Liver (tissue), 3 donors: ENCODE results near the gene MXRA8.

Experiments
- EGR1 ChIP-seq, 2 donors: IDR thresholded peaks; 2 replicates each; pipeline ENCODE4 v1.6.1; 2016 to 2018; ENCODE audit warnings: antibody characterized with exemption in 2 of 2, low read depth in 2 of 2
- FOXA1 ChIP-seq: IDR thresholded peaks from 2 replicates; pipeline ENCODE4 v1.6.1; 2016; ENCODE audit warnings: antibody characterized with exemption
- GABPA ChIP-seq, 2 donors: IDR thresholded peaks in 1 of 2; conservative IDR thresholded peaks in 1 of 2; 2 replicates each; pipeline ENCODE4 v1.6.1; 2016; ENCODE audit warnings: antibody characterized with exemption in 2 of 2, mild to moderate bottlenecking in 1 of 2, moderate library complexity in 1 of 2
- HNF4G ChIP-seq: IDR thresholded peaks from 2 replicates; pipeline ENCODE4 v1.6.1; 2016; ENCODE audit warnings: antibody characterized with exemption
- JUND ChIP-seq, 2 donors: IDR thresholded peaks; 2 replicates each; pipeline ENCODE4 v1.6.1; 2016; ENCODE audit warnings: antibody characterized with exemption in 2 of 2
- RAD21 ChIP-seq, 2 donors: IDR thresholded peaks; 2 replicates each; pipeline ENCODE4 v1.6.1; 2016; ENCODE audit warnings: antibody characterized with exemption in 2 of 2, mild to moderate bottlenecking in 2 of 2
- SP1 ChIP-seq: IDR thresholded peaks from 2 replicates; pipeline ENCODE4 v1.6.1; 2018; ENCODE audit warnings: antibody characterized with exemption, mild to moderate bottlenecking
- TAF1 ChIP-seq: conservative IDR thresholded peaks from 2 replicates; pipeline ENCODE4 v1.6.1; 2016; ENCODE audit warnings: antibody characterized with exemption, mild to moderate bottlenecking
- YY1 ChIP-seq: IDR thresholded peaks from 2 replicates; pipeline ENCODE4 v1.6.1; 2016; ENCODE audit warnings: antibody characterized with exemption, mild to moderate bottlenecking
- TF ChIP-seq, protein P1 (sequence below): fragments of 150-350 bp; IDR thresholded peaks from 2 replicates; pipeline ENCODE4 v1.5.1; 2017; ENCODE audit warnings: improper control_type of control experiment, low read depth, low read length; ENCODE audit not compliant: missing input control
- TF ChIP-seq, protein P2 (sequence below): IDR thresholded peaks from 2 replicates; pipeline ENCODE4 v1.6.1; 2016; ENCODE audit warnings: antibody characterized with exemption, mild to moderate bottlenecking
- TF ChIP-seq, protein P3 (sequence below): IDR thresholded peaks from 2 replicates; pipeline ENCODE4 v1.6.1; 2016; ENCODE audit warnings: antibody characterized with exemption
- TF ChIP-seq, protein P4 (sequence below): IDR thresholded peaks from 2 replicates; pipeline ENCODE4 v1.6.1; 2016; ENCODE audit warnings: antibody characterized with exemption
- donor health status: healthy.
- donor health status: healthy.

DNA sequence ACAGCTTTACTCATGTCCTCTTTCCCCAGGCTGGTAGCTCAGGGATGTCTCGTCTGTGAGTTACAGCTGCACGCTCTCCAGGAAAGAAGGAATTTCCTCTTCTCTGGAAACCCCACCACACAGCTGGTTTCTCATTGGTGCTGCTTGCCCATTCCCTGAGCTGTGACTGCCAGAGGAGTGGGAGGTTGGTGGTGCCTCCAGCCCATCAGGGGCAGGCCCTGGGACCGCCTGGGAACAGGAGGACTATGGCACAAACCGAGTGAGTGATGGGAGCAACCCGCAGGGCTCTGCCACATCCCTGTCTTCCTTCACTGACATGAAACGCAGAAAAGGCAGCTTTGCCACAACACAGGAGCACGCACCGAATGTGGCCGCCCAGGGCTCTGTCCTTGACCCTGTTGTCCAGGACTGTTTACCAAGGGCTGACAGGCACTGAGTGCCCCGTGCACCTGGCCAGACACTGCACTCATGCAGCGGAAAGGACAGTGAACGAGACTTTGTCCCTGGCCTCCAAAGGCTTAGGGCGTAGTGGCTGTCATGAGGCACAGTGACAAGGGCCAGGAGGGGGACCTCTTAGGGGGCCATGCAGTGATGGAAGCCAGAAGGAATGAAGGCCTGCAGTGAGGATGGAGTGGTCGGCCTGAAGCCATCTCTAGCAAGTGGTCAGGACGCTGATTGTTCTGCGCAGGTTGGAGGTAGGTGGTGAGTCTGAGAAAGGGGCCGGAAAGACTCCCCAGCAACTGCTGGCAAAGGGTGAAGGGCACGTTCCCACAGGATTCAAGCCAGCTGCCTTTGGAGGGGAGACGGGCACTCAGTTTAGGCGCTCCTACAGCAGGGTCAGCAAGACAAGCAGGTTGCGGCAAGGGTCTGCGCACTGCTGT, 42.5 kb upstream of the MXRA8 start:
- TF ChIP-seq JUND (IDR thresholded peaks at IDR 0.05) (peak in 1 of 2 donors; percentile 61), TAF1 (peak; percentile 46), GABPA (IDR thresholded peaks at IDR 0.05 in 1 of 2, conservative IDR thresholded peaks at IDR 0.05 in 1 of 2) (peak in 1 of 2 donors; percentile 86), FOXA1 (peak; percentile 91), RAD21 (IDR thresholded peaks at IDR 0.05) (peak; percentile 48 to 49), YY1 (peak; percentile 79), HNF4G (peak; percentile 90), SP1 (peak; percentile 94), EGR1 (IDR thresholded peaks at IDR 0.05; ENCODE audit: low read depth in 2 of 2) (peak in 1 of 2 donors; percentile 69)
- TF ChIP-seq, protein P1, sequence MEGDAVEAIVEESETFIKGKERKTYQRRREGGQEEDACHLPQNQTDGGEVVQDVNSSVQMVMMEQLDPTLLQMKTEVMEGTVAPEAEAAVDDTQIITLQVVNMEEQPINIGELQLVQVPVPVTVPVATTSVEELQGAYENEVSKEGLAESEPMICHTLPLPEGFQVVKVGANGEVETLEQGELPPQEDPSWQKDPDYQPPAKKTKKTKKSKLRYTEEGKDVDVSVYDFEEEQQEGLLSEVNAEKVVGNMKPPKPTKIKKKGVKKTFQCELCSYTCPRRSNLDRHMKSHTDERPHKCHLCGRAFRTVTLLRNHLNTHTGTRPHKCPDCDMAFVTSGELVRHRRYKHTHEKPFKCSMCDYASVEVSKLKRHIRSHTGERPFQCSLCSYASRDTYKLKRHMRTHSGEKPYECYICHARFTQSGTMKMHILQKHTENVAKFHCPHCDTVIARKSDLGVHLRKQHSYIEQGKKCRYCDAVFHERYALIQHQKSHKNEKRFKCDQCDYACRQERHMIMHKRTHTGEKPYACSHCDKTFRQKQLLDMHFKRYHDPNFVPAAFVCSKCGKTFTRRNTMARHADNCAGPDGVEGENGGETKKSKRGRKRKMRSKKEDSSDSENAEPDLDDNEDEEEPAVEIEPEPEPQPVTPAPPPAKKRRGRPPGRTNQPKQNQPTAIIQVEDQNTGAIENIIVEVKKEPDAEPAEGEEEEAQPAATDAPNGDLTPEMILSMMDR = no peak
- TF ChIP-seq, protein P2, sequence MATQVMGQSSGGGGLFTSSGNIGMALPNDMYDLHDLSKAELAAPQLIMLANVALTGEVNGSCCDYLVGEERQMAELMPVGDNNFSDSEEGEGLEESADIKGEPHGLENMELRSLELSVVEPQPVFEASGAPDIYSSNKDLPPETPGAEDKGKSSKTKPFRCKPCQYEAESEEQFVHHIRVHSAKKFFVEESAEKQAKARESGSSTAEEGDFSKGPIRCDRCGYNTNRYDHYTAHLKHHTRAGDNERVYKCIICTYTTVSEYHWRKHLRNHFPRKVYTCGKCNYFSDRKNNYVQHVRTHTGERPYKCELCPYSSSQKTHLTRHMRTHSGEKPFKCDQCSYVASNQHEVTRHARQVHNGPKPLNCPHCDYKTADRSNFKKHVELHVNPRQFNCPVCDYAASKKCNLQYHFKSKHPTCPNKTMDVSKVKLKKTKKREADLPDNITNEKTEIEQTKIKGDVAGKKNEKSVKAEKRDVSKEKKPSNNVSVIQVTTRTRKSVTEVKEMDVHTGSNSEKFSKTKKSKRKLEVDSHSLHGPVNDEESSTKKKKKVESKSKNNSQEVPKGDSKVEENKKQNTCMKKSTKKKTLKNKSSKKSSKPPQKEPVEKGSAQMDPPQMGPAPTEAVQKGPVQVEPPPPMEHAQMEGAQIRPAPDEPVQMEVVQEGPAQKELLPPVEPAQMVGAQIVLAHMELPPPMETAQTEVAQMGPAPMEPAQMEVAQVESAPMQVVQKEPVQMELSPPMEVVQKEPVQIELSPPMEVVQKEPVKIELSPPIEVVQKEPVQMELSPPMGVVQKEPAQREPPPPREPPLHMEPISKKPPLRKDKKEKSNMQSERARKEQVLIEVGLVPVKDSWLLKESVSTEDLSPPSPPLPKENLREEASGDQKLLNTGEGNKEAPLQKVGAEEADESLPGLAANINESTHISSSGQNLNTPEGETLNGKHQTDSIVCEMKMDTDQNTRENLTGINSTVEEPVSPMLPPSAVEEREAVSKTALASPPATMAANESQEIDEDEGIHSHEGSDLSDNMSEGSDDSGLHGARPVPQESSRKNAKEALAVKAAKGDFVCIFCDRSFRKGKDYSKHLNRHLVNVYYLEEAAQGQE = peak; percentile 61
- TF ChIP-seq, protein P3, sequence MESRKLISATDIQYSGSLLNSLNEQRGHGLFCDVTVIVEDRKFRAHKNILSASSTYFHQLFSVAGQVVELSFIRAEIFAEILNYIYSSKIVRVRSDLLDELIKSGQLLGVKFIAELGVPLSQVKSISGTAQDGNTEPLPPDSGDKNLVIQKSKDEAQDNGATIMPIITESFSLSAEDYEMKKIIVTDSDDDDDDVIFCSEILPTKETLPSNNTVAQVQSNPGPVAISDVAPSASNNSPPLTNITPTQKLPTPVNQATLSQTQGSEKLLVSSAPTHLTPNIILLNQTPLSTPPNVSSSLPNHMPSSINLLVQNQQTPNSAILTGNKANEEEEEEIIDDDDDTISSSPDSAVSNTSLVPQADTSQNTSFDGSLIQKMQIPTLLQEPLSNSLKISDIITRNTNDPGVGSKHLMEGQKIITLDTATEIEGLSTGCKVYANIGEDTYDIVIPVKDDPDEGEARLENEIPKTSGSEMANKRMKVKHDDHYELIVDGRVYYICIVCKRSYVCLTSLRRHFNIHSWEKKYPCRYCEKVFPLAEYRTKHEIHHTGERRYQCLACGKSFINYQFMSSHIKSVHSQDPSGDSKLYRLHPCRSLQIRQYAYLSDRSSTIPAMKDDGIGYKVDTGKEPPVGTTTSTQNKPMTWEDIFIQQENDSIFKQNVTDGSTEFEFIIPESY = peak; percentile 63
- TF ChIP-seq, protein P4, sequence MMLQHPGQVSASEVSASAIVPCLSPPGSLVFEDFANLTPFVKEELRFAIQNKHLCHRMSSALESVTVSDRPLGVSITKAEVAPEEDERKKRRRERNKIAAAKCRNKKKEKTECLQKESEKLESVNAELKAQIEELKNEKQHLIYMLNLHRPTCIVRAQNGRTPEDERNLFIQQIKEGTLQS = no peak
